HG03378 (cell line): ENCODE measurements around the gene SLC25A39.
"Not testable (repeated sequence)": the region's sequence is repeated elsewhere in the genome, so short reads cannot be mapped to it uniquely, and the experiment has no call there.

Experiments
- ATAC-seq: cut with Tn5 transposase; IDR thresholded peaks from one replicate; pipeline ENCODE4 v1.9.1; 2021; ENCODE audit warnings: mild to moderate bottlenecking, moderate library complexity; ENCODE audit not compliant: unreplicated experiment

SLC25A39 gene

GRCh38 chr17:44354582-44355561 lies 30.2 kb upstream of the SLC25A39 start:
- ATAC-seq: no peak

- ATAC-seq: no peak
Observed at GRCh38 chr17:44353672-44354331, 29.2 kb upstream of the SLC25A39 start.

- ATAC-seq: no peak
Observed at GRCh38 chr17:44352828-44353671, 28.4 kb upstream of the SLC25A39 start.

- no peak for ATAC-seq
Observed at GRCh38 chr17:44351961-44352827, 27.6 kb upstream of the SLC25A39 start.

GRCh38 chr17:44351464-44351863 lies 26.8 kb upstream of the SLC25A39 start:
- no peak for ATAC-seq

- no peak for ATAC-seq
Observed at GRCh38 chr17:44350733-44351226, 26.2 kb upstream of the SLC25A39 start.

GRCh38 chr17:44349553-44350070 lies 25.0 kb upstream of the SLC25A39 start:
- no peak for ATAC-seq

GRCh38 chr17:44348988-44349364 lies 24.4 kb upstream of the SLC25A39 start:
- no peak for ATAC-seq

- ATAC-seq: peak; percentile 58
Observed at GRCh38 chr17:44348234-44348987, 23.8 kb upstream of the SLC25A39 start.

GRCh38 chr17:44347206-44348055 lies 22.8 kb upstream of the SLC25A39 start:
- ATAC-seq: not testable (repeated sequence)

GRCh38 chr17:44346064-44346844 lies 21.6 kb upstream of the SLC25A39 start:
- no peak for ATAC-seq

- no peak for ATAC-seq
Observed at GRCh38 chr17:44345454-44346026, 20.9 kb upstream of the SLC25A39 start.

- peak; percentile 48 for ATAC-seq
Observed at GRCh38 chr17:44344939-44345453, 20.4 kb upstream of the SLC25A39 start, which contains the start of gene GRN. Gene GRN, plus strand, starts transcription at chr17:44345302. Its CDS starts 3,863 bp downstream, at chr17:44349165.

- no peak for ATAC-seq
Observed at GRCh38 chr17:44343510-44344209, 19.0 kb upstream of the SLC25A39 start.

GRCh38 chr17:44340553-44340952 lies 15.9 kb upstream of the SLC25A39 start:
- not testable (repeated sequence) for ATAC-seq

GRCh38 chr17:44338702-44339101 lies 14.1 kb upstream of the SLC25A39 start:
- no peak for ATAC-seq
